Keratinocyte (primary cell): ENCODE data around the gene PRRC2B. TPM values are rescaled to one million over a fixed set of nuclear protein-coding genes. Genes with fewer than 3 reads are reported as not detected.

Experiments used
- DNase-seq: peaks from one replicate; pipeline ENCODE4 v3.0.0-alpha.2; 2011; ENCODE audit warnings: low read depth, missing footprints, low spot score
- FAIRE-seq: peaks from 2 replicates; lab custom pipeline; 2011; peaks lifted over from hg19 to GRCh38; lab: Jason Lieb, UNC
- H2AFZ ChIP-seq: 2 replicates; pipeline ENCODE4 v1.6.0; 2012; ENCODE audit warnings: low read length, control low read depth, inconsistent platforms; ENCODE audit not compliant: control insufficient read depth
- H3K27ac ChIP-seq: 2 replicates; pipeline ENCODE4 v1.5.1; 2011; ENCODE audit warnings: low read length; ENCODE audit not compliant: control insufficient read depth, insufficient read depth
- H3K27me3 ChIP-seq: 3 replicates; pipeline ENCODE4 v1.6.0; 2011; ENCODE audit warnings: low read length; ENCODE audit not compliant: control insufficient read depth, insufficient read depth; ENCODE audit errors: extremely low read depth
- H3K36me3 ChIP-seq, 2 experiments: 2 replicates in 1 of 2; 3 replicates in 1 of 2; pipeline ENCODE4 v1.5.1; 2011; ENCODE audit warnings: low read length in 2 of 2, mild to moderate bottlenecking in 1 of 2; ENCODE audit not compliant: control insufficient read depth in 2 of 2, insufficient read depth in 2 of 2; ENCODE audit errors: extremely low read depth in 1 of 2
- H3K4me1 ChIP-seq: 3 replicates; pipeline ENCODE4 v1.5.1; 2011; ENCODE audit warnings: low read length; ENCODE audit not compliant: control insufficient read depth, insufficient read depth; ENCODE audit errors: extremely low read depth
- H3K4me2 ChIP-seq: 3 replicates; pipeline ENCODE4 v1.6.0; 2011; ENCODE audit warnings: low read depth, low read length; ENCODE audit not compliant: control insufficient read depth, insufficient read depth; ENCODE audit errors: extremely low read depth
- H3K4me3 ChIP-seq, 3 experiments: fragments of 200-600 bp in 1 of 3; sonication (generic) in 1 of 3; 2 replicates in 2 of 3; 3 replicates in 1 of 3; pipeline ENCODE4 v1.5.1; 2011 to 2016; ENCODE audit warnings: low read length in 3 of 3, mild to moderate bottlenecking in 3 of 3, control low read depth in 2 of 3, inconsistent platforms in 1 of 3, low read depth in 1 of 3, mixed read lengths in 1 of 3, mixed run types in 1 of 3, moderate library complexity in 1 of 3; ENCODE audit not compliant: control insufficient read depth in 2 of 3, insufficient read depth in 2 of 3; ENCODE audit errors: extremely low read depth in 1 of 3
- H3K79me2 ChIP-seq: 2 replicates; pipeline ENCODE4 v1.6.0; 2012; ENCODE audit warnings: low read length; ENCODE audit not compliant: control insufficient read depth, insufficient read depth
- H3K9ac ChIP-seq: 3 replicates; pipeline ENCODE4 v1.6.0; 2011; ENCODE audit warnings: low read length; ENCODE audit not compliant: control insufficient read depth, insufficient read depth; ENCODE audit errors: extremely low read depth
- H3K9me1 ChIP-seq: 3 replicates; pipeline ENCODE4 v1.6.0; 2011; ENCODE audit warnings: low read length; ENCODE audit not compliant: control insufficient read depth, insufficient read depth; ENCODE audit errors: extremely low read depth
- H3K9me3 ChIP-seq: 2 replicates; pipeline ENCODE4 v1.5.1; 2012; ENCODE audit warnings: low read depth, low read length; ENCODE audit not compliant: control insufficient read depth
- H4K20me1 ChIP-seq: 3 replicates; pipeline ENCODE4 v1.6.0; 2011; ENCODE audit warnings: low read length; ENCODE audit not compliant: control insufficient read depth, insufficient read depth; ENCODE audit errors: extremely low read depth
- CTCF ChIP-seq, 3 experiments: IDR thresholded peaks in 1 of 3; conservative IDR thresholded peaks in 1 of 3; optimal IDR thresholded peaks in 1 of 3; 2 replicates in 2 of 3; 3 replicates in 1 of 3; pipeline versions ENCODE3 to v1.5.1; 2011; ENCODE audit warnings: low read length in 3 of 3, mild to moderate bottlenecking in 3 of 3, moderate library complexity in 2 of 3, control low read depth in 1 of 3, inconsistent platforms in 1 of 3; ENCODE audit not compliant: insufficient read depth in 2 of 3; ENCODE audit errors: extremely low read depth in 1 of 3
- EZH2 ChIP-seq: IDR thresholded peaks from one replicate; pipeline ENCODE4 v1.6.1; 2012; ENCODE audit warnings: inconsistent platforms, mild to moderate bottlenecking, low read length, moderate library complexity
- dilution Hi-C: fragments of 300-500 bp; cut with MboI; formaldehyde crosslinking; loops from one replicate; pipeline ENCODE4 v1.7.0; 2020; ENCODE audit warnings: low sequenced_read_pairs; ENCODE audit not compliant: extremely low pct_ligation_motif_present
- polyA plus RNA-seq, 5 experiments: library from polyadenylated mRNA; depleted of rRNA in 3 of 5; stranded (reverse) in 3 of 5; stranded (forward) in 1 of 5; unstranded in 1 of 5; fragments of >200 nt; gene quantifications; 1 replicate in 1 of 5; 2 replicates in 3 of 5; 3 replicates in 1 of 5; pipeline versions ENCODE4 v1.2.1 to v1.2.3, GENCODE V29; 2011 to 2012; ENCODE audit warnings: missing spikeins in 2 of 5, low read depth in 1 of 5, low replicate concordance in 1 of 5

Gene PRRC2B
- polyA plus RNA-seq, 1 donor (not counting 4 experiments of a cell fraction or from before 2014, with no cell fraction given), result 20.8 TPM

DNA sequence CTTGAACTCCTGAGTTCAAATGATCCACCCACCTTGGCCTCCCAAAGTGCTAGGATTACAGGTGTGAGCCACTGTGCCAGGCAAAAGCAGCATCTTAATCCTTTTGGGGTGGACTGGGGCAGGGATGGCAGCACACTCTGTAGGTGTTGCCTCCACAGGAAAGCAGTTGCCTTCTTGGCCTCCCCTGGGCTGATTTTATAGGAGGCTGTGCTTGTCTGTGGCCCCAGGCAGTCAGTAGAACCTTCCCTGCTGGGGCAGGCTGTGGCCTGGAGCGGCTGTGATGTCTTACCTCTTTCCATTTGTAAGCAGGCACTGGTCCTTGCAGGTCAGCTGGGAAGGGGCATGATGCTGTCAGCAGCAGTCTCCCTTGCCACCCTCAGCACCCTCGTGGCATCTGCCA lies 49.8 kb downstream of the PRRC2B start:
- Histone ChIP-seq H3K9me3 (no peaks in the 10 kb centered on the region), H2AFZ (no peak overlapping the region), H4K20me1 (no peaks in the 10 kb centered on the region), H3K4me2 (no peak overlapping the region), H3K9ac (no peak overlapping the region), H3K36me3 (peaks cover 43 to 65% of the 10 kb centered on the region in 2 experiments), H3K4me3 (no peak overlapping the region), H3K9me1 (no peaks in the 10 kb centered on the region), H3K27me3 (no peaks in the 10 kb centered on the region), H3K79me2 (peaks cover 29% of the 10 kb centered on the region), H3K4me1 (no peaks in the 10 kb centered on the region), H3K27ac (no peak overlapping the region)
- dilution Hi-C loops, result no loop called here
- TF ChIP-seq EZH2, result no peak
- no peak for TF ChIP-seq CTCF (optimal IDR thresholded peaks at IDR 0.05 in 1 of 3, IDR thresholded peaks at IDR 0.05 in 1 of 3, conservative IDR thresholded peaks at IDR 0.05 in 1 of 3; ENCODE audit: extremely low read depth in 1 of 3, insufficient read depth in 2 of 3, low read length in 3 of 3)
- FAIRE-seq, result no peak
- DNase-seq, result no peak

- Histone ChIP-seq H3K4me1 (no peaks in the 10 kb centered on the region), H3K79me2 (peaks cover 28% of the 10 kb centered on the region), H3K4me2 (no peak overlapping the region), H3K27me3 (no peaks in the 10 kb centered on the region), H4K20me1 (no peaks in the 10 kb centered on the region), H3K4me3 (no peak overlapping the region), H3K9me3 (no peaks in the 10 kb centered on the region), H3K9me1 (no peaks in the 10 kb centered on the region), H3K9ac (no peak overlapping the region), H3K27ac (no peak overlapping the region), H2AFZ (no peak overlapping the region), H3K36me3 (peaks cover 39 to 53% of the 10 kb centered on the region in 2 experiments)
- dilution Hi-C loops, result no loop called here
- TF ChIP-seq EZH2 (no peak), CTCF (optimal IDR thresholded peaks at IDR 0.05 in 1 of 3, IDR thresholded peaks at IDR 0.05 in 1 of 3, conservative IDR thresholded peaks at IDR 0.05 in 1 of 3; ENCODE audit: extremely low read depth in 1 of 3, insufficient read depth in 2 of 3, low read length in 3 of 3) (no peak)
- DNase-seq (no peak), FAIRE-seq (no peak)
Observed at GRCh38 chr9:131446276-131446675, 52.4 kb downstream of the PRRC2B start.
